ENCODE measurements around the gene SORCS1. TPM values are rescaled to one million over a fixed set of nuclear protein-coding genes. Genes with fewer than 3 reads are reported as not detected.

The SORCS1 gene
- total and polyA plus RNA-seq, 2 donors (not counting 1 experiment from before 2014, with no cell fraction given): under 0.01 to 0.01 TPM

DNA sequence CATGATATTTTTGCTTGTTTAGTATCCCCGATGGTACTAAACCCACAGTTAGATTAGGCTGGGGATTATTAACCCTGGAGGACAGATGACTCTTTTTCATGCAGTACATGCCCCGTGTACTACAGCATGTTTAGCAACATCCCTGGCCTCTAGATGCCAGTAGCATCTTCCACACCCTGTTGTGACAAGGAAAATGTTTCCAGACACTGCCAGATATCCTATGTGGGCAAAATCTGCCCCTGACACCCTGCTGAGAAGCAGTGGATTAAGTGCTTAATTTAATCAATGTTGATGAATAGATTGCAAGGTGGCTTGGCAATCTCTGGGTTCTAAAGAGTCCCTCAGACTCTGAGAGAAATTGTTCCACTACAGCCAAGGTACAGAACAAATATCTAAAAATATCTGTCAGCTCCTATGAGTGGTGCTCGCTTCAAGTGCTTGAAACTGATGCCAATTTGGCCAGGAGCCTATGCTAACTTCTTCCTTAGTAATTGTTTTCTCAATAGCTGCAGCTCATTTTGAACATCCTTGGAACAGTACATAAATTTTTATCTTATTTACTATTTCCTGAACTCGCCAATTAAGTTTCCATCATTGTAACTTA lies 247.0 kb downstream of the SORCS1 start:
- Histone ChIP-seq H3K9ac (ENCODE audit: insufficient read depth, low read length) (no peak overlapping the region), H4K20me1 (ENCODE audit: control insufficient read depth, extremely low read depth, insufficient read depth, low read length) (no peaks in the 10 kb centered on the region), H3K36me3 (ENCODE audit: control insufficient read depth, insufficient read depth, low read length) (no peaks in the 10 kb centered on the region), H2AFZ (ENCODE audit: low read length) (no peak overlapping the region), H3K27me3 (ENCODE audit: control insufficient read depth, insufficient read depth, low read length) (no peaks in the 10 kb centered on the region), H3K79me2 (ENCODE audit: control insufficient read depth, insufficient read depth, low read length) (no peaks in the 10 kb centered on the region), H3K4me1 (ENCODE audit: control insufficient read depth, extremely low read depth, insufficient read depth, low read length) (no peaks in the 10 kb centered on the region), H3K4me3 (replicated peaks in 1 of 4; ENCODE audit: control extremely low read depth in 1 of 4, insufficient read depth in 1 of 4, low read depth in 3 of 4, low read length in 4 of 4) (no peak overlapping the region), H3K9me3 (ENCODE audit: control insufficient read depth, insufficient read depth, low read depth, low read length) (no peaks in the 10 kb centered on the region), H3K27ac (ENCODE audit: insufficient read depth, low read length) (no peak overlapping the region), H3K4me2 (ENCODE audit: extremely low read depth, insufficient read depth, low read length) (no peak overlapping the region)
- no peak for DNase-seq (ENCODE audit: low read depth in 2 of 2)
- TF ChIP-seq, protein P1, sequence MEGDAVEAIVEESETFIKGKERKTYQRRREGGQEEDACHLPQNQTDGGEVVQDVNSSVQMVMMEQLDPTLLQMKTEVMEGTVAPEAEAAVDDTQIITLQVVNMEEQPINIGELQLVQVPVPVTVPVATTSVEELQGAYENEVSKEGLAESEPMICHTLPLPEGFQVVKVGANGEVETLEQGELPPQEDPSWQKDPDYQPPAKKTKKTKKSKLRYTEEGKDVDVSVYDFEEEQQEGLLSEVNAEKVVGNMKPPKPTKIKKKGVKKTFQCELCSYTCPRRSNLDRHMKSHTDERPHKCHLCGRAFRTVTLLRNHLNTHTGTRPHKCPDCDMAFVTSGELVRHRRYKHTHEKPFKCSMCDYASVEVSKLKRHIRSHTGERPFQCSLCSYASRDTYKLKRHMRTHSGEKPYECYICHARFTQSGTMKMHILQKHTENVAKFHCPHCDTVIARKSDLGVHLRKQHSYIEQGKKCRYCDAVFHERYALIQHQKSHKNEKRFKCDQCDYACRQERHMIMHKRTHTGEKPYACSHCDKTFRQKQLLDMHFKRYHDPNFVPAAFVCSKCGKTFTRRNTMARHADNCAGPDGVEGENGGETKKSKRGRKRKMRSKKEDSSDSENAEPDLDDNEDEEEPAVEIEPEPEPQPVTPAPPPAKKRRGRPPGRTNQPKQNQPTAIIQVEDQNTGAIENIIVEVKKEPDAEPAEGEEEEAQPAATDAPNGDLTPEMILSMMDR (conservative IDR thresholded peaks at IDR 0.05 in 1 of 2, IDR thresholded peaks at IDR 0.05 in 1 of 2; ENCODE audit: low read depth in 1 of 2, low read length in 2 of 2): no peak
- TF ChIP-seq EZH2 (IDR thresholded peaks at IDR 0.05; ENCODE audit: low read length, missing control alignments): no peak

DNA sequence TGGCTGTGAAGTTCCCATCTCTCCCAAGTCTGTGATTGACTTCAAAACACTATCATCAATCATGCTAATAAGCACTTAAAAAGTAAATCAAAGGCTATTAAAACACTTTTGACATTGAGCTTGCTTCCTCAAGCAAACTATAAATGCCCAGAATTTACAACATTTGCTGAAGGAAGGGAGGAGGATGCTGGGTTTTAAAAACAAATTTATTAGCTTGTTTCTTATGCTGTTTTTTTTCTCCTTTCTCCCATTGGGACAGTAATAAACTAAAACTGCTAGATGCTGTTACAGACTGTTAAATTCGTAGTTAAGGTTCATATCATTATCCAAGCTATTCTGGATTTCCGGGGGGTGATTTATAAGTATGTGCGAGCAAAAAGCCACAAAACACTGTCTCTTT lies 250.5 kb downstream of the SORCS1 start:
- Histone ChIP-seq H3K4me2 (ENCODE audit: extremely low read depth, insufficient read depth, low read length) (no peak overlapping the region), H4K20me1 (ENCODE audit: control insufficient read depth, extremely low read depth, insufficient read depth, low read length) (no peaks in the 10 kb centered on the region), H2AFZ (ENCODE audit: low read length) (no peak overlapping the region), H3K27ac (ENCODE audit: insufficient read depth, low read length) (no peak overlapping the region), H3K79me2 (ENCODE audit: control insufficient read depth, insufficient read depth, low read length) (no peaks in the 10 kb centered on the region), H3K27me3 (ENCODE audit: control insufficient read depth, insufficient read depth, low read length) (no peaks in the 10 kb centered on the region), H3K9ac (ENCODE audit: insufficient read depth, low read length) (no peak overlapping the region), H3K36me3 (ENCODE audit: control insufficient read depth, insufficient read depth, low read length) (no peaks in the 10 kb centered on the region), H3K9me3 (ENCODE audit: control insufficient read depth, insufficient read depth, low read depth, low read length) (no peaks in the 10 kb centered on the region), H3K4me3 (replicated peaks in 1 of 4; ENCODE audit: control extremely low read depth in 1 of 4, insufficient read depth in 1 of 4, low read depth in 3 of 4, low read length in 4 of 4) (no peak overlapping the region), H3K4me1 (ENCODE audit: control insufficient read depth, extremely low read depth, insufficient read depth, low read length) (no peaks in the 10 kb centered on the region)
- no peak for DNase-seq (ENCODE audit: low read depth in 2 of 2)
- no peak for TF ChIP-seq EZH2 (IDR thresholded peaks at IDR 0.05; ENCODE audit: low read length, missing control alignments)
- TF ChIP-seq, protein P1 (conservative IDR thresholded peaks at IDR 0.05 in 1 of 2, IDR thresholded peaks at IDR 0.05 in 1 of 2; ENCODE audit: low read depth in 1 of 2, low read length in 2 of 2): no peak

DNA sequence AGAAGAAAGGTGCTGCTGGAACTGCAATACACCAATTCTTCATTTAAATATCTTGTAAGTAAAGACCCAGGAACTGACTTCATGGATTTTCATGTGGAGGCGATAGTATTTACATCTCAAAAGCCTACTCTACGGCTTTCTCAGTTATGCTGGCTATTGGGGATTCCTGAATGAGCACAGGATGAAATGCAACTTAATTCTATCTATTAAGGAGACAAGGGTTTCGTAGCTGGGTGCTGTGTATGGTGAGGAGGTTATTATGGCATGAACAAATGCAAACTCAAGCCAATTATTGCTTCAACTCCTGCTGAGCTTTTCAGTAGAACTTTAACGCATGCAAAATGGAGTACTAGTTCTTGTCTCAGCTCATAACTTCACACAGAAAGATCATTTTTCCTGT lies 251.2 kb downstream of the SORCS1 start:
- H3K27ac ChIP-seq (ENCODE audit: insufficient read depth, low read length): no peak overlapping the region
- TF ChIP-seq EZH2 (IDR thresholded peaks at IDR 0.05; ENCODE audit: low read length, missing control alignments): no peak
- TF ChIP-seq, protein P1 (conservative IDR thresholded peaks at IDR 0.05 in 1 of 2, IDR thresholded peaks at IDR 0.05 in 1 of 2; ENCODE audit: low read depth in 1 of 2, low read length in 2 of 2): no peak

More for the DNA sequence above, 251.2 kb downstream of the SORCS1 start:
- Histone ChIP-seq H3K27me3 (ENCODE audit: control insufficient read depth, insufficient read depth, low read length) (no peaks in the 10 kb centered on the region), H3K4me2 (ENCODE audit: extremely low read depth, insufficient read depth, low read length) (no peak overlapping the region), H4K20me1 (ENCODE audit: control insufficient read depth, extremely low read depth, insufficient read depth, low read length) (no peaks in the 10 kb centered on the region), H3K4me3 (replicated peaks in 1 of 4; ENCODE audit: control extremely low read depth in 1 of 4, insufficient read depth in 1 of 4, low read depth in 3 of 4, low read length in 4 of 4) (no peak overlapping the region), H3K79me2 (ENCODE audit: control insufficient read depth, insufficient read depth, low read length) (no peaks in the 10 kb centered on the region), H3K9me3 (ENCODE audit: control insufficient read depth, insufficient read depth, low read depth, low read length) (no peaks in the 10 kb centered on the region), H2AFZ (ENCODE audit: low read length) (no peak overlapping the region), H3K36me3 (ENCODE audit: control insufficient read depth, insufficient read depth, low read length) (no peaks in the 10 kb centered on the region), H3K4me1 (ENCODE audit: control insufficient read depth, extremely low read depth, insufficient read depth, low read length) (no peaks in the 10 kb centered on the region), H3K9ac (ENCODE audit: insufficient read depth, low read length) (no peak overlapping the region)
- DNase-seq (ENCODE audit: low read depth in 2 of 2): no peak
